ENCODE data around the gene DENND1B. TPM values are rescaled to one million over a fixed set of nuclear protein-coding genes. Genes with fewer than 3 reads are reported as not detected.

DENND1B gene
- total RNA-seq: 10 to 100 TPM; 10.1 to 54.7 (median 29.8) TPM

GRCh38 chr1:197775282-197776262 lies at the start of gene DENND1B:
DENND1B (minus strand) TSS chr1:197775480; CDS start chr1:197775155, 325 bp downstream.
- Histone ChIP-seq H3K4me1 (peaks cover 0 to 5% of the 10 kb centered on the region in 2 donors), H3K27me3 (no peaks in the 10 kb centered on the region), H3K27ac (peak within 1 kb of the TSS; percentile 93 to 95), H3K36me3 (no peaks in the 10 kb centered on the region), H3K9me3 (no peaks in the 10 kb centered on the region), H3K4me3 (peak within 1 kb of the TSS; percentile 74 to 92 (median 83))
- DNase-seq (ENCODE audit: low spot score in 2 of 2): peak; percentile 64 to 85
- intact Hi-C loops (cut with DNase I; ENCODE audit: low total_unique reads): no loop called here
- peak in 1 of 3 donors; percentile 20 for TF ChIP-seq CTCF (IDR thresholded peaks at IDR 0.05)
- TF ChIP-seq POLR2A (IDR thresholded peaks at IDR 0.05): peak; percentile 53
- peak in 2 of 3 donors; percentile 11 to 36 for TF ChIP-seq POLR2AphosphoS5 (IDR thresholded peaks at IDR 0.05)

GRCh38 chr1:197814306-197814705 lies 39.0 kb upstream of the DENND1B start:
- Histone ChIP-seq H3K4me1 (no peaks in the 10 kb centered on the region), H3K27ac (no peak overlapping the region), H3K4me3 (no peak overlapping the region), H3K27me3 (no peaks in the 10 kb centered on the region), H3K9me3 (no peaks in the 10 kb centered on the region), H3K36me3 (no peaks in the 10 kb centered on the region)
- no peak for DNase-seq (ENCODE audit: low spot score in 2 of 2)
- no peak for TF ChIP-seq POLR2AphosphoS5 (IDR thresholded peaks at IDR 0.05)
- no peak for TF ChIP-seq CTCF (IDR thresholded peaks at IDR 0.05)
- TF ChIP-seq POLR2A (IDR thresholded peaks at IDR 0.05): no peak
- intact Hi-C loops (cut with DNase I; ENCODE audit: low total_unique reads): no loop called here

DNA sequence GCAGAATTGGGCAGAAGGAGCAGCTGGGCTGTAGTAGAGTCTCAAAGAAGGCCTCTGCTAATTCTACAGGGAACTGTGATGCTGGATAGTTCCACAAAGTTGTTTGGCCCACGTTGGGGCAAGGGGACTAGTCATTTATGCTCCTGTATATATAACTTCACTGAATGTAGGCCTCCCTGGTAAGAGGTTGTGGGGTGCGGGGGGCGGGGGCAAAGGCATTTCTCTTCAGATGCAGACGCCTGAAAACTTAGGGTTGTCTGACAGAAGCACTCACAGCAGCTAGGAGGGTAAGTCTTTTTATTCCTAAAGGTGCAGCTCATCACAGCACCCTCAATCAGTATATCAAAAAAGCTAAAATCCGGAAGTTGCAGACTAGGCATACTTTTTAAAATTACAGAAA lies 38.5 kb upstream of the DENND1B start:
- Histone ChIP-seq H3K27ac (no peak overlapping the region), H3K27me3 (no peaks in the 10 kb centered on the region), H3K4me3 (no peak overlapping the region), H3K4me1 (no peaks in the 10 kb centered on the region), H3K9me3 (no peaks in the 10 kb centered on the region), H3K36me3 (no peaks in the 10 kb centered on the region)
- TF ChIP-seq POLR2A (IDR thresholded peaks at IDR 0.05) (no peak), CTCF (IDR thresholded peaks at IDR 0.05) (no peak), POLR2AphosphoS5 (IDR thresholded peaks at IDR 0.05) (no peak)
- DNase-seq (ENCODE audit: low spot score in 2 of 2): no peak
- intact Hi-C loops (cut with DNase I; ENCODE audit: low total_unique reads): no loop called here

GRCh38 chr1:197811769-197812168 lies 36.5 kb upstream of the DENND1B start:
- no peaks in the 10 kb centered on the region for H3K27me3 ChIP-seq
- no peak for DNase-seq (ENCODE audit: low spot score in 2 of 2)
- no peak overlapping the region for H3K27ac ChIP-seq
- no peaks in the 10 kb centered on the region for H3K4me1 ChIP-seq
- no peak overlapping the region for H3K4me3 ChIP-seq
- no peaks in the 10 kb centered on the region for H3K36me3 ChIP-seq
- no peaks in the 10 kb centered on the region for H3K9me3 ChIP-seq
- TF ChIP-seq POLR2AphosphoS5 (IDR thresholded peaks at IDR 0.05): no peak
- TF ChIP-seq POLR2A (IDR thresholded peaks at IDR 0.05): no peak
- TF ChIP-seq CTCF (IDR thresholded peaks at IDR 0.05): no peak
- intact Hi-C loops (cut with DNase I; ENCODE audit: low total_unique reads): no loop called here

DNA sequence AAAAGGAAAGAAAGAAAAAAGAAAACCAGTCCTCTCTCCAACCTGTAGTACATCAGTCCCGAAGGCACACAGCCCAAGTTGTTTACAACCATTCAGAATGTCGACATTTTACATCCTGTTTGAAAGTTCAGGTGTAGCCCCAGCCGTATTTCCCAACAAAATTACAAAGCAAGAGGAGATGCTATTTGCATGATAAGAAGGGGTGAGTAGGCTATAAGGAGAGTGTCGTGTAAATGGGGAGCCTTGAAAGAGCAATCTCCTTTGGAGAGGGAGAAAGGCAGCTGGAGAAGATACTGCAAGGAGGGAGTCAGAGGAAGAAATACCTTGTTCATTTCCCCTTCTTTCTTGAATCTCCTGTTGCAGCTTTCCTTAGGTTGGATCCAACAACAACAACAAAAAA lies 35.5 kb upstream of the DENND1B start:
- H3K27ac ChIP-seq: no peak overlapping the region
- DNase-seq (ENCODE audit: low spot score in 2 of 2): no peak
- no peaks in the 10 kb centered on the region for H3K9me3 ChIP-seq
- intact Hi-C loops (cut with DNase I; ENCODE audit: low total_unique reads): no loop called here
- no peak for TF ChIP-seq POLR2AphosphoS5 (IDR thresholded peaks at IDR 0.05)
- no peak for TF ChIP-seq POLR2A (IDR thresholded peaks at IDR 0.05)
- TF ChIP-seq CTCF (IDR thresholded peaks at IDR 0.05): no peak
- no peaks in the 10 kb centered on the region for H3K4me1 ChIP-seq
- no peaks in the 10 kb centered on the region for H3K27me3 ChIP-seq
- H3K4me3 ChIP-seq: no peak overlapping the region
- H3K36me3 ChIP-seq: no peaks in the 10 kb centered on the region

Data from breast epithelium (tissue), 4 donors.